ENCODE results near the gene TRIP4.
"Not testable (repeated sequence)": the region's sequence is repeated elsewhere in the genome, so short reads cannot be mapped to it uniquely, and the experiment has no call there.

The TRIP4 gene

GRCh38 chr15:64383760-64384159, 3.9 kb upstream of the TRIP4 start:
- DNase-seq: no peak

- DNase-seq: no peak
Measured at GRCh38 chr15:64386291-64386690, 1.3 kb upstream of the TRIP4 start.

GRCh38 chr15:64389036-64389435, 1.4 kb downstream of the TRIP4 start:
- no peak for DNase-seq

- DNase-seq: not testable (repeated sequence)
Measured at GRCh38 chr15:64392471-64392870, 4.8 kb downstream of the TRIP4 start.

- no peak for DNase-seq
Measured at GRCh38 chr15:64396789-64397188, 9.2 kb downstream of the TRIP4 start.

- DNase-seq: no peak
Measured at GRCh38 chr15:64398575-64398974, 10.9 kb downstream of the TRIP4 start.

GRCh38 chr15:64400583-64400982, 12.9 kb downstream of the TRIP4 start:
- no peak for DNase-seq

GRCh38 chr15:64412216-64412615, 24.6 kb downstream of the TRIP4 start:
- no peak for DNase-seq

GRCh38 chr15:64422697-64423096, 35.1 kb downstream of the TRIP4 start:
- no peak for DNase-seq

- DNase-seq: no peak
Measured at GRCh38 chr15:64423970-64424369, 36.3 kb downstream of the TRIP4 start.

- no peak for DNase-seq
Measured at GRCh38 chr15:64425221-64425620, 37.6 kb downstream of the TRIP4 start.

GRCh38 chr15:64426845-64427465, 39.3 kb downstream of the TRIP4 start:
- DNase-seq: no peak

- no peak for DNase-seq
Measured at GRCh38 chr15:64429448-64429847, 41.8 kb downstream of the TRIP4 start.

- peak; percentile 40 for DNase-seq
Measured at GRCh38 chr15:64430000-64430735, 42.5 kb downstream of the TRIP4 start.

- no peak for DNase-seq
Measured at GRCh38 chr15:64437982-64438381, 50.3 kb downstream of the TRIP4 start.

GRCh38 chr15:64438653-64439447, 51.2 kb downstream of the TRIP4 start:
- no peak for DNase-seq

GRCh38 chr15:64441852-64442251, 54.2 kb downstream of the TRIP4 start:
- DNase-seq: no peak

- DNase-seq: no peak
Measured at GRCh38 chr15:64443016-64443415, 55.4 kb downstream of the TRIP4 start.

- no peak for DNase-seq
Measured at GRCh38 chr15:64443747-64444621, 56.3 kb downstream of the TRIP4 start.

GRCh38 chr15:64444836-64445235, 57.2 kb downstream of the TRIP4 start:
- no peak for DNase-seq

GRCh38 chr15:64447536-64448315, 60.1 kb downstream of the TRIP4 start:
- DNase-seq: no peak

Data from activated gamma-delta T cell treated with Interleukin-2 at 50 U/mL for 16 hours (primary cell).